ENCODE results near the gene ATF7. TPM values are rescaled to one million over a fixed set of nuclear protein-coding genes. Genes with fewer than 3 reads are reported as not detected.

Gene ATF7
- polyA plus RNA-seq, 3 donors: 21.7 to 27.9 (median 24.4) TPM

- Mint-ChIP-seq H3K27ac (peak overlapping the region in 3 of 7 donors; percentile 34 to 75 (median 70)), H3K4me3 (no peak overlapping the region), H3K9me3 (no peaks in the 10 kb centered on the region), H3K4me1 (no peaks in the 10 kb centered on the region), H3K27me3 (ENCODE audit: low read depth in 3 of 3) (no peaks in the 10 kb centered on the region), H3K36me3 (peaks cover 77 to 99% of the 10 kb centered on the region in 2 donors)
- whole genome bisulfite sequencing (ENCODE audit: insufficient coverage): 81% methylated on average over 10 of the region's 13 CpGs
- Histone ChIP-seq H3K4me1 (ENCODE audit: control insufficient read depth in 1 of 2, insufficient read depth in 2 of 2, low read length in 2 of 2) (no peaks in the 10 kb centered on the region), H3K79me2 (ENCODE audit: insufficient read depth, low read length) (peaks cover 81% of the 10 kb centered on the region), H3K36me3 (replicated peaks in 1 of 2; ENCODE audit: control insufficient read depth in 1 of 2, insufficient read depth in 2 of 2, low read length in 2 of 2) (peaks cover 93 to 99% of the 10 kb centered on the region in 2 donors), H3K9ac (ENCODE audit: insufficient read depth, low read length, poor library complexity, severe bottlenecking) (no peak overlapping the region), H3K4me2 (replicated peaks; ENCODE audit: extremely low read depth, low read length, poor library complexity, severe bottlenecking) (no peak overlapping the region), H2AFZ (ENCODE audit: insufficient read depth, low read depth, low read length, poor library complexity, severe bottlenecking) (no peak overlapping the region), H4K20me1 (ENCODE audit: insufficient read depth, low read length) (peaks cover 95% of the 10 kb centered on the region), H3K27ac (ENCODE audit: low read depth in 1 of 2, low read length in 2 of 2) (no peak overlapping the region), H3K4me3 (replicated peaks in 1 of 3; ENCODE audit: low read depth in 2 of 3, low read length in 3 of 3) (no peak overlapping the region), H3K9me3 (replicated peaks in 1 of 2; ENCODE audit: control insufficient read depth in 1 of 2, insufficient read depth in 1 of 2, low read length in 2 of 2) (no peaks in the 10 kb centered on the region), H3K27me3 (ENCODE audit: control insufficient read depth in 2 of 2, insufficient read depth in 2 of 2, low read length in 2 of 2) (no peaks in the 10 kb centered on the region)
- no peak for TF ChIP-seq CTCF (IDR thresholded peaks at IDR 0.05)
- intact Hi-C loops (cut with micrococcal nuclease): no loop called here
- DNase-seq: no peak
These were observed 151.4 kb downstream of the ATF7 start for GRCh38 chr12:53474819-53475218.

DNA sequence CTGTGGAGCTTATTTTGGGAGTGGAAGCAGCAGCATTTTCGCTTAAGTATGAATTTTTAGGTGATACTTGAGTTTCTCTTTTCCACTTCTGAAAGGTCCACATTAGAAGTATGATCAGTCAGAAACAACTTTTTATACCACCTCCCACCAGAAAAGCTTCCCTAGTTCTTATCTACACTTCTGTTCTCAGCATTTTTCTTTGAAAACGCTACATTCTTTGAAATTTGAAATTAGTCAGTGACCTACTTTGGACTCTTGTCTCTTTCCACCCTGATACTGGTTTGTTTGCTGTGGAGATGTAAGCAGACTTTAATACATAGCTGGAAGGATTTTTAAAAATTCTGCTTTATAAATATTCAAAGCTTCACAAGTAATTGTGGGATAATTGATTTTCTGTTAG, 152.1 kb downstream of the ATF7 start:
- Histone ChIP-seq H3K79me2 (ENCODE audit: insufficient read depth, low read length) (peaks cover 88% of the 10 kb centered on the region), H3K4me2 (replicated peaks; ENCODE audit: extremely low read depth, low read length, poor library complexity, severe bottlenecking) (no peak overlapping the region), H3K4me1 (ENCODE audit: control insufficient read depth in 1 of 2, insufficient read depth in 2 of 2, low read length in 2 of 2) (no peaks in the 10 kb centered on the region), H3K4me3 (replicated peaks in 1 of 3; ENCODE audit: low read depth in 2 of 3, low read length in 3 of 3) (no peak overlapping the region), H3K27me3 (ENCODE audit: control insufficient read depth in 2 of 2, insufficient read depth in 2 of 2, low read length in 2 of 2) (no peaks in the 10 kb centered on the region), H3K36me3 (replicated peaks in 1 of 2; ENCODE audit: control insufficient read depth in 1 of 2, insufficient read depth in 2 of 2, low read length in 2 of 2) (peaks cover 94 to 99% of the 10 kb centered on the region in 2 donors), H3K27ac (ENCODE audit: low read depth in 1 of 2, low read length in 2 of 2) (no peak overlapping the region), H3K9me3 (replicated peaks in 1 of 2; ENCODE audit: control insufficient read depth in 1 of 2, insufficient read depth in 1 of 2, low read length in 2 of 2) (no peaks in the 10 kb centered on the region), H3K9ac (ENCODE audit: insufficient read depth, low read length, poor library complexity, severe bottlenecking) (no peak overlapping the region), H2AFZ (ENCODE audit: insufficient read depth, low read depth, low read length, poor library complexity, severe bottlenecking) (no peak overlapping the region), H4K20me1 (ENCODE audit: insufficient read depth, low read length) (peaks cover 95% of the 10 kb centered on the region)
- Mint-ChIP-seq H3K36me3 (peaks cover 76 to 99% of the 10 kb centered on the region in 2 donors), H3K9me3 (no peaks in the 10 kb centered on the region), H3K27me3 (ENCODE audit: low read depth in 3 of 3) (no peaks in the 10 kb centered on the region), H3K4me3 (no peak overlapping the region), H3K4me1 (no peaks in the 10 kb centered on the region), H3K27ac (peak overlapping the region in 1 of 7 donors; percentile 34)
- no peak for DNase-seq
- no CpG with 5 or more reads among the region's 2 CpGs for WGBS (ENCODE audit: insufficient coverage)
- TF ChIP-seq CTCF (IDR thresholded peaks at IDR 0.05): no peak
- intact Hi-C loops (cut with micrococcal nuclease): no loop called here

All from CD14-positive monocyte (primary cell).